ENCODE results near the gene ZIC2.

The ZIC2 gene

DNA sequence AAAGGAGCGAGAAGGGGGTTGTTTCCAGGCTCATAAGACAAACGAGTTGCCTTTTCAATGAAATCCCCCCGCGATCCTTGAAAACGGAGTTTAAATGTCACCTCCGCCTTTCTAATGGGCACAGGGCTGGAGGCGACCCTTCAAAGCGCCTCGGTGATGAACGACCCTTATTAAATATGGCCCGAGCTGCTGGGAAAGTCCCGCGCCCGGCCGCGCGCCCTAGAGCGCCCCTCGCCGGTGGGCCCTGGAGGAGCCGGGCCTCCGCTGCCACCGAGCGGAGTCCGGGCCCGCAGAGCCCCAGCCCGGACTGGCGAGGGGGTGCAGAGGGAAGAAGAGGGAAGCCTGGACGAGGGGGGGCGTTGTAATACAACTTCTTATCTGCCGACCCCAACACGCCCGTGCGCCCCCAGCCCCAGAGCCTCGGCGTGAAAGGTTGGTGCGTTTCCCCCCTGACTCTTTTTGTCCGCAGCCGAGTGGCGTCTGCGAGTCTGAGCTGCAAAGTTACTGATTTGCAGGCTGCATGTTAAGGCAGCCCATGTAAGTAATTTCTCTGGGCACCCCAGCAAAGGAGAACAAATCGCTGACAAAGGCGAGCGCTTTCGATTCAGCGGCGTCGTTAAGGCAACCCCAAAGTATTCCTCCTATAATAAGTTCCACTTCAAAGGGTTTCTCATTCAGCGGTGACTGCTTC is 21.9 kb upstream of the ZIC2 start:
- DNase-seq (ENCODE audit: low read depth in 2 of 2) = no peak

DNA sequence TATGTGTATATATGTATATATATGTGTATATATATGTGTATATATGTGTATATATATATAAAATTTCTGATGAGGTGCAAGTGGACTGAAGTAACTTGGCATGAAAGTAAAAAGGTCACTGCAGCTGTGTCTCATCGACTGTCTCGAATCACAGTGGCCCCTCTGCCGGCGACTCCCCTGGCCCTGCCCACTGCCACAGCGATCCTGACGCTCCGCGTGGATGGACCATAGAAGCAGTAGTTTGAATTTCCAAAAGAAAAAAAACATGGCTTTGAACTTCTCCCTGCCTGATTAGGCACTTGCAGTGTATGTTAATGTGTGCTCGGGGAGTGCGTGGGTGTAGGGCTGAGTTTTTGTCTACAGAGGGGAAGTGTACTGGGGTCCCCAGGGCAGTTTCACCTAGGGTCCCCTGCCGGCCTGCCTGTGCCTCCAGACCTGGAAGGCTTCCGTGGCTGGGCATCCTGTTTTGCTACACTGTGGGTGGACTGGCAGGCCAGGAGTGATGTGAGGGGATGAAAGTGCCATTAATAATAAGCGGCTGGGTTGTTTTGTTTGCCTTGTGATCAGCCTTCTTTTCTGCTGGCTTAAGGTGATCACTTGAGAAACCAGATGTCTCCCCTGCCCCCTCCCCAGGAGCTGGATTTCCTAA is 20.8 kb upstream of the ZIC2 start:
- no peak for DNase-seq (ENCODE audit: low read depth in 2 of 2)

- no peak for DNase-seq (ENCODE audit: low read depth in 2 of 2)
Measured at GRCh38 chr13:99961636-99962035, 19.9 kb upstream of the ZIC2 start.

- DNase-seq (ENCODE audit: low read depth in 2 of 2) = no peak
Measured at GRCh38 chr13:99962242-99962641, 19.3 kb upstream of the ZIC2 start.

DNA sequence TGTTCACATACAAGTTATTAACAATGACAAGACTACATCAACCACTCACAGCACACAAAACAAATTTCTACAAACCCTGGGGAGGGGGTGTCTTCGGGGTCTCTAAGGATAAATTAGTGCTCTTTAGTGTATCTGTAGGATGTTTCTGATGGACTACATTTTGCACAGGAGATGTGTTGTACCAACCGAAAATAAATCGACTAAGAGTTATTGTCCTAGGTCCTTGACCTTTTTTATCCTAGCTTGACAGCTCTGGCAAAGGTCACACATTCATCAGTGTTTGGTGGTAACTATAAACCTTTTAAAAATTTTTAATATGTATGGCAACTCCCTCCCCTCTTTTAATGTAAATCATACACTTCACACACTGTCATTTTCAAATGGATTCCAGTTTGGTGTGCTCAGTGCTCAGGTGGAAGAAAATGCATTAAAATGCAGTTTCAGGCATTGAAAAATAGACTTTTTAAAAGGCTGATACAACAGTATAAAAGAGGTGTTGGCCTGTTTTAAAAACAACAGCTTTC is 17.7 kb upstream of the ZIC2 start:
- DNase-seq (ENCODE audit: low read depth in 2 of 2) = no peak

DNA sequence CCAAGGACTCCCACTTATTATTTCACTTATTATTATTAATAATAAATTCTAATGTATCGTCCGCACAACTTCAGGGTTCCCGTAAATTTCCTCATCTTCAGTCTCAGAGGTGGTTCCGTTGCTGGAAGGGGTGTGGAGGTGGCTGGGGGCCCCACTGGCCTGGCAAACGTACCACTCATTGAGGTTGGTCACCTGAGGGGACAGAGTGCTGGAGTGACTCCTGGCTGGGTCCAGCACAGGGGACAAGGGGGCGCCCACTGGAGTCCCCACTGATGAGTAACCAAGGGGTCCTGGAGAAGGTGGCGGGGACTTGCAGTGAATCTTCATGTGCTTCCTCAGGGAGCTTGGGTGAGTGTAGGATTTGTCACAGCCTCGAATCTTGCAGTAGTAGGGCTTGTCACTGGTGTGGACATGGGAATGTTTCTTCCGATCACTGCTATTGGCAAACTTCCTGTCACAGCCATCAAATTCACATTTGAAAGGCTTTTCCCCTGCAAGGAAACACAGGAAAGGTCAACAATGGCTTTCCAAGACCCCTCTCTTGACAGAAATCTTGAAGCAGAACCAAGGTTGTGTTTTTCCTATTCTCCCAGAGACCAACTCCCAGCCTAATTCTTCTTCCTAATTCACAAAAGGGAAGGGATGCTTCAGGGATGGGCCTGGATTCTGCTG is 16.1 kb upstream of the ZIC2 start:
- DNase-seq (ENCODE audit: low read depth in 2 of 2) = no peak

DNA sequence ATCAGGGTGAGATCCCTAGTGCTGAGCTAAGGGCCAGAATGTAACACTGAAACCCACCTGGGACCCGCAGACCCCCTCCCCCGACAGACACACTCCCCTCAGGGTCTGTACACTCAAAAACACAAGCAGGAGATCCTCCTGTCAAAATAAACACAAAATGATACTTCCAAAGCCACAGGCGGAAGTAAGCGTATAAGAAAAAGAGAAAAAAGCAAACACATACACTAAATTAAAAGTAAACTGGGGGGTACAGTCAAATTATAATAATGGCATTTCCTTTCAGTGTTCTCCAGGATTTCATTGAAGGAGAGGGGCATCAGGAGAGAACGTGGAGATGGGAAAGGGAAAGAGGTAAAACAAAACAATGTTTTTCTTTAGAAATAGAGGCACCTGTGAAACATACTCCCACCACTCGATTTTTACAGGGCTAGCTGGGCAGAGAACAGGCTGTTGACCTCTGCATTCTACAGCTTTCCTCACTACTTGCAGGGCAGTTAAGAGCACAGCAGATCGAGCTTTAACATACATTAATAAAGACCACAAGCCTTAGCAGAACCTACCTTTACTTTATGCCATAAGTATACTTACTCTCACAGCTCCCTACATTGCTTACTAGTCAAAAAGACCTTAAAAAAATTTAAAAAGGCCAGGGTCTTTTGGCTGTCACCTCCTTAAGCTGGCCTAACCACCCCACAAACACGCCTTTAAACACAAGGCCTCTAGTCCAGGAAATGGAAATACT is 15.3 kb upstream of the ZIC2 start:
- no peak for DNase-seq (ENCODE audit: low read depth in 2 of 2)

DNA sequence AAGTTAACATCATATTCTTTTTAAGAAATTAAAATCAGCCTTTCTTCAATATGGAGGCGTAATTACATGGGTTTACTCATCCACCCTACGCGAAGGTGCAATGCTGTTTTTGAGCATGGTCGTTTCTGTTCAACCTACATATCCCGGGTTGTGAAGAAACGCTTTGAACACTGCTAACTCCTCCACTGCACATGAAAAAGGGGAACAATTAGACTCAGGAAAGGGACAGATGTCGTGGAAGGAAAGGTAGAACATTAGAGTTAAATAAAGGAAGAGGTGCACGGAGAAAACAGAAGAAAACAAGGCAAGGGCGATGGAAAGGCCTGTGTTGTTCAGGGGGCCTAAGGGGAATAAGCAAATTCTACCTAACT is 14.1 kb upstream of the ZIC2 start:
- no peak for DNase-seq (ENCODE audit: low read depth in 2 of 2)

- no peak for DNase-seq (ENCODE audit: low read depth in 2 of 2)
Measured at GRCh38 chr13:99967869-99968520, 13.6 kb upstream of the ZIC2 start.

- DNase-seq (ENCODE audit: low read depth in 2 of 2) = no peak
Measured at GRCh38 chr13:99968521-99969452, 12.8 kb upstream of the ZIC2 start.

DNA sequence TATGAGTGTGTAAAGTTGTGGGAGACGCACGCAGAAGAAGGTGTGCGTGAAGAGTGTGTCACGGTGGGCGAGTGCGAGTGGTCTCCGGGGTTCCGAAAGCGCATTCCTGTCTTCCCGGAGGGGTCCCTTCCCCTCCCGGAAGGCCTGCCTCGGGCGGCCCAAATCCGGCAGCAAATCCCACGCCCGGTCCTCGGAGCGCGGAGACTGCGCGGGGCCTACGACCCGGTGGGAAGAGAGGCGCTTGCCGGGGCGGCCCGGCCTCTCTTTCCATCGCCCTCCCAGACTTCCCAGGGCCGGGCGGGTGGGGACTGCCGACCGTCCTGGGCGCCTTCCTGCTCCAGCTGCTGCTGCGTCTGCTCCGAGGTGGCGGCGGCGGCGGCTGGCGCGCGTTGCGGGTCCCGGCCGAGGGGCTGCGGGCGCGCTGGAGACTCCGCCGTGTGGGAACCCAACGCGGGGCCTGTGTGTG is 12.1 kb upstream of the ZIC2 start:
- no peak for DNase-seq (ENCODE audit: low read depth in 2 of 2)

DNA sequence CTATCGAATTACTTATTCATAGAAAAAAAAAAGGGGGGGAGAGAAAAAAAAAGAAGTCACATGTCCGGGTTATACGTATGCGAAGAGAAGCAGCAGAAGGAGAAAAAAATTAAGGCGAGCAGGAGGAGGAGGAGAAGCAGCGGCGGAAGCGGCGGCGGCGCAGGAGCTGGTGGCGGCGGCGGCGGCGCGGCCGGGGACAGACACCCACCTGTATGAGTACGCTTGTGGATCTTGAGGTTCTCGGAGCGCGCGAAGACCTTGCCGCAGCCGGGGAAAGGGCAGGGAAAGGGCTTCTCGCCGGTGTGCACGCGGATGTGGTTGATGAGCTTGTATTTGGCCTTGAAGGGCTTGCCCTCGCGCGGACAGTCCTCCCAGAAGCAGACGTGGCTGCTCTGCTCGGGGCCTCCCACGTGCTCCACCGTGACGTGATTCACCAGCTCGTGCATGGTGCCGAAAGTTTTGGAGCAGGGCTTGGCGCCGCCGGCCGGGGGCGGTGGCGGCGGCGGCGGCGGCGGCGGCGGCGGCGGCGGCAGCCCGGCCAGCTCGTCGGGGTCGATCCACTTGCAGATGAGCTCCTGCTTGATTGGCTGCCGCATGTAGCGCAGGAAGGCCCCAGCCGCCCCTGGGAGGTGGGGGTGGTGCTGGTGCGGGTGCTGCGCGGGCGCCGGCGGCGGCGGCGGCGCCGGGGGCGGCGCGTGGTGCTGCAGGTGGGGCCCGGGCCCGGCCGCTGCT is 11.5 kb upstream of the ZIC2 start:
- DNase-seq (ENCODE audit: low read depth in 2 of 2) = peak; percentile 30 to 31

GRCh38 chr13:99970651-99971575 is 10.7 kb upstream of the ZIC2 start:
- DNase-seq (ENCODE audit: low read depth in 2 of 2) = no peak

- no peak for DNase-seq (ENCODE audit: low read depth in 2 of 2)
Measured at GRCh38 chr13:99971576-99972189, 9.9 kb upstream of the ZIC2 start, which contains the start of gene ZIC5. ZIC5 (minus strand) TSS chr13:99971767; CDS start chr13:99971603, 164 bp downstream.

DNA sequence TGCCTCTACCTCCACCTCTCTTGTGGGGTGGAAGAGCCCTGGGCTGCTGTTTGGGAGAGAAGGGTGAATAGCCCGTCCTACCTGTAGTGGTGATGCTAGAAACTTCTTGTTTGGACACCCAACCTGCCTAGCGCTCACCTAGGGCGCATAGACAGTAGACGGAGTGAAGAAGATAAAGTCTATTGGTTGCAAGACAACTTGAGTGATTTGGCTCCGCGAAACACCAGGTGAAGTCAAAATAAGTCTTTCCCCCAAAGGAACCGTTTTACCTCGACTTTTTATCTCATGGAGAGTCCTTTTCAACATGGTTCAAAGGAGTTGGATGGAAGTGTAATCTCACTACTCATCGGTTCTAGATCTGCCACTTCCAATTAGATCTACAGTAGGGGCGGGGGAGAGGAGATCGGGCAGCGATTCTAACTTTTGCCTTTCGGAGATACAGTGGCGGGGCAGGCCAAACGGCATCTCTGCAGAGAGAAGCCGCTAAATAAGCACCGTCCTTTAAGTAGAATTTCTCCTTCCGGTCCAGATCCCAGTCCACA is 9.3 kb upstream of the ZIC2 start:
- no peak for DNase-seq (ENCODE audit: low read depth in 2 of 2)

DNA sequence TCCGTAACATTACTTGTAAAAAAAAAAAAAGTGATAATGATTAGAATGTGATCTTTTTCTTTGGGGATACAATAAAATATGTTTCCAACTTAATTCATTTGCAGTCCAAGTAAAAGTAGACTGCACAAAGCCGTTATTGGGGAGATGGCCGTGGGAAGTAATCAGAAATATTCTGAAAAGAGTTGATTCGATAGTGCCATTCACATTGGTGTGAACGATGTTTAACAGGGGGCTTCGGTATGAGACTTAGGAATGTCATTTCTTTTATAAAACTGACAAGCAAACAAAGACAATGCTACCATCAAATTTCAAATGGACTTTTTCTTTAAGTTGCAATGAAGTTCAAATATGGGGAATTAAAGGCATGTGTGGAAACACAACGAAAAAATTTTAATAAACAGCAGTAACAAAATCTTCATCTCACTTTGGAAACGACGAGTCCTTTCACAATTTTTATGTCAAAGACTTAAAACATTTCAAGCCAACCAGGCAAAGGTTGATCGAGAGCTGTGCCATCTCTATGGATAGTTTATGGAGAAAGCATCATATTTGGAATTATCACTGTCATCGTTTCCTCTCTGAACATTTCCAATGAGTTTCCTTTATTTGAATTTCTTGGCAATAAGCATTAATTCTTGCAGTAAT is 8.3 kb upstream of the ZIC2 start:
- DNase-seq (ENCODE audit: low read depth in 2 of 2) = no peak

DNA sequence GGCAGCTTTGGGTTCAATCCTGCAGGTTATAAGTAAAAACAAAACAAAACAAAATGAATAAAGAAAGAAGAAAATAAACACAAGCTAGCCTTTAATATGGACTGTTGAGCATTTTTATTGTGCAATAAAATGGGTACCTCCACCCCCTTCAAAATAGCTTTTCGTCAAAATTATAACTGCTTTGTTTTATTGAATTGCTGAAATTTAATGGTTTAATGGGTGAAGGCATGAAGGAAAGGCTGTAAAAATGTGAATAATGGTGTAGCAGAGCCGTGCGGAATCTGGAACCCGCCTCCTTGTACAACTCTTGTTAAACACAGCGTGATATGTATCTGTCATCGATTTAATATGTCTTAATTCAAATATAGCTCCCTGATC is 7.8 kb upstream of the ZIC2 start:
- DNase-seq (ENCODE audit: low read depth in 2 of 2) = no peak

All from activated CD8-positive, alpha-beta memory T cell treated with anti-CD3 and anti-CD28 coated beads for 4 hours (primary cell).